ENCODE measurements around the gene STX12. TPM values are rescaled to one million over a fixed set of nuclear protein-coding genes. Genes with fewer than 3 reads are reported as not detected.
A peak's percentile ranks its signal among the peaks of the same experiment; 100 is the strongest.

Gene STX12
- 95.2 and 115 TPM in 2 replicates for total RNA-seq

DNA sequence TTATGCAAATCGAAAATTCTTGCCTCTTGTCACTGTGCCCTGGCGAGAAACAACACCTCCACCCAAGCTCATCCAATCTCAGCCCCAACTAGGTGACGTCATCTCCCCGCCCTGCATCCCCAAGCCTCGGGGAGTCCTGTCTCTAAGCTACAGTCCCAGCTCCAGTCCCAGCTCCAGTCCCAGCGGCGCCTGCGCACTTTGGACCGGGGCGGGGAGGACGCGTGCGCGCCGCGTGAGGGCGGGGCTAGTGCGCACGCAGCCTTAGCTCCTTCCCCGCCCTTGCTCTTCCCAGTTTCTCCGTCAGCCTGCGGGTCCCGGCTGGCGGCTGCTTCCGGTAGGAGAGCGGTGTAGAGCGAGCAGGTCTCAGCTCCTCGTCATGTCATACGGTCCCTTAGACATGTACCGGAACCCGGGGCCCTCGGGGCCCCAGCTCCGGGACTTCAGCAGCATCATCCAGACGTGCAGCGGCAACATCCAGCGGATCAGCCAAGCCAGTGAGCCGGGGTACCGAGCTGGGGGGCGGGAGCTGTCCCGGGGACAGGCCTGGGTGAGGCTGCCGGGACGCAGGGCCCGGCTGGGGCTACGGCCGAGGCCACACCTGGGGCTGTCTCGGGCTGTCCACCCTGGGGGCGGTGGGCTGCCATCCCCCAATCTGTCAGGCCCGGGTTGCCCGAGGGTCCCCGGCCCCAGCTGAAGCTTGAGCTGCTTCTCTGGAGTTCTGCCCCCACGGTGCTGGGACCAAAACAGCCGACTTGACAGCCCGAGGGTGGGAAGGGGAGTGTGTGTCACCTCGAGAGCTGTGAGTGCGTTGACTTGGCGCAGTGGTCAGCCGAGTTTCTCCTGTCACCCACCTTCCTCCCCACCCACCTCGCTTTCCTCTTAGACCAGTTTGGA, at the start of gene STX12:
STX12 (plus strand) TSS at position 288 of the 894 bp plus-strand sequence; CDS start at position 377, 89 bp downstream.
- peak; percentile 100 for DNase-seq

DNA sequence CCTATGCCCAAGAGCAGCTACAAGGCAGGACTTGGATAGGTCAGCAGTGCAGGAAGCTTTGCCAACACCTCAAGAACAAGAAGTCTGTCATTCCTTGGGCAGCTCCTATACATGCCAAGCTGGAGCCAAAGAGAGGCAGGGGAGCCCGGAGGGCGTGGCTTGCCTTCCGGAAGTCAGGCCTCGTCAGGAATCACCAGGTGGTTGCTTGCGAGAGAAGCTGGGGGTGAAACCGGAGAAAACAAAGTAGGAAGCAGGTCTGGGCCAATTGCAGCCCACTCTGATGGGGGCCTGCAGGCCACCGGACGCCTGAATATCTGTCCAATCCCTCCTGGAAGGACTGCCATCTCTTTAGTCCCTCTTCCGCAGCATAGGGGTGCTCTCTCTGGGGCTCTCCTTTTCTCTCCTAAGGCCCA, 48.1 kb upstream of the STX12 start:
- DNase-seq = peak; percentile 29

DNA sequence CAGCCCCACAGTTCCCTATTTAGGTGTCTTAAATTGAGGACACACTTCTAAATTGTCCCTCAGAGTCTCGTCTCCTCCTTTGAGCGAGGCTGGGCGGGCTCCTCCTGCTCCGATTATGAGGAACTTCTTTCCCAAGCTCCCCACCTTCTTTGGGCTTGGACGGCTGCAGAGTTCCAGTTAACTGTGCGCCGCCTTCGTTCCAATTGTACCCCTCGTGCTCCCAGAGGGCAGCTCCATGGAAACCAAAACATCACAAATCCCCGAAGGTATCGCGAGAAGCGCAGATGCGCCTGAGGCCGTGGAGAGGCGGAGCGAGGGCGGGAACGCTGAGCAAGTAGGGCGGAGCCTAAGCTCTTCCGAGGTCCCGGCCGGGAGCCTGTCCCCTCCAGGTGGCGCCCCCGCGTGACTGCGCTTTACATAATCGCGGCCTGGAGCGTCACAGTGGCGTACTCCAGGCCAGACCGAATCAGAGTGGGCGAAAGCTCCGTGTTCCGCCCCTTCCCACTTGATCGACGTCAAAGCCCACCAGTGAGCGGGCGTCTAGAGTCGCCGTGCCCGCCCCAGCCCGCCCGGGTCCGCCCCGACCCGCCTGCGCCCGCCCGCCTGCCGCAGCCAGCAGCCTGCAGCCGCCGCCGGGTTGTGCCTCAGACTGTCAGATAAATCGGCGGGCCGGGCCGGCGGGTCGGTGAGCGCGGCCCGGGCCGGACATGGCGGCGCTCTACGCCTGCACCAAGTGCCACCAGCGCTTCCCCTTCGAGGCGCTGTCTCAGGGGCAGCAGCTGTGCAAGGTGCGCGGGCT, 47.4 kb upstream of the STX12 start, which contains the start of gene FAM76A:
FAM76A (plus strand) TSS at position 588 of the 799 bp plus-strand sequence; CDS start at position 708, 120 bp downstream.
- DNase-seq = peak; percentile 100

DNA sequence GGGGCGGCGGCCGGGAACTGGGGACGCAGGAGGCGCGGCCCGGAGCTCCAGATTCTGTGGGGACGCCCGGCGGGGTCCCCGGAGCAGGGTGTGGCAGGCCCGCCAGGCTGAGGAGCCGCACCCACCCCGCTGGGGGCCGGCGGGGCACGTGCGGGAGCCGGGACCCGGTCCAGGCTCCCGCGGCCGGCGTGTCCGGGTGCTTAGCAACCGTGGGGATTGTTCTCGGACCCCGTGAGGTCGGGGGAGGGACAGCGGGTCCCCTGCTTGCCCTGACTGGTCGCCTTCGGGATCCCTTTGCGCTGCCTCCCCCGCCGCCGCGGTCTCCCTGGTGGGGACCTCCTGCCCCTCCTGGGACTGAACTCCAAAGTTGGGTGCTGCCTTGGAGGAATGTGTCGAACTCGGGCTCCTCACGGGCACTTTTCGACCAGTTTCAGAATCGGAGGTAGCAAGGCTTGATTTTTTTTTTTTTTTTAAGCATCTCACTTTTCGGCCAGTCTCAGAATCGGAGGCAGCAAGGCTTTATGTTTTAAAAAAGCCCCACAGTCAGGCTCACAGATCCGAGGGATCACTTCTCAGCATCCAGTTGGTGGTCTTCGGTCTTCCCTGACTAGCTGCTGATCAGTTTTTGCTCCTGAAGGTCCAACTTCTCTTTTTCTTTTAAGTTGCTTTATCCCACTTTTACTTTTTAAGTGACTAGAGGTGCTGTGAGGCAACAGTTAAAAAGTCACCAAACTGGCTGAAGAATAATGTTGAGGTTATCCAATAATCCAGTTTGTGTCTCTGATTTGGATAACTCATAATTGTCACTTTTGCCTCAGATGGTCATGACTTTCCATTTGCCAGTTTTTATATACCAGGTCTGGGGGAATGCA, 46.6 kb upstream of the STX12 start:
- DNase-seq = peak; percentile 67

DNA sequence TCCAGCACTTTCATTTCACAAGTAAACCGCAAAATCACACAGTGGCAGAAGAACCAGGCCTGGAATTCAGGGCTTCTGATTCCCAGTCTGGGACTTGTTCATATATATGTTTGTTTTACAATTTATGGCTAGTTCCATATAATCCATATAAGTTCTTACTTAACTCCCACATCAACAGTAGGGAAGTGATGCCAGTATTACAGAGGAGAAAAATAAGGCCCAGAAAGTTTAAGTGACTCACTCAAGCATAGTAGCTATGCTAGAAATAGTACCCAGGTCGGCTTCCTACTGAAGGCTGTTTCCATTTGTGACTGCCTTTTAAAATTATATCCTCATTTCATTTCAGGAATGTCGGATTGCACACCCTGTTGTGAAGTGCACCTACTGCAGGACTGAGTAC, 45.9 kb upstream of the STX12 start:
- peak; percentile 34 for DNase-seq

DNA sequence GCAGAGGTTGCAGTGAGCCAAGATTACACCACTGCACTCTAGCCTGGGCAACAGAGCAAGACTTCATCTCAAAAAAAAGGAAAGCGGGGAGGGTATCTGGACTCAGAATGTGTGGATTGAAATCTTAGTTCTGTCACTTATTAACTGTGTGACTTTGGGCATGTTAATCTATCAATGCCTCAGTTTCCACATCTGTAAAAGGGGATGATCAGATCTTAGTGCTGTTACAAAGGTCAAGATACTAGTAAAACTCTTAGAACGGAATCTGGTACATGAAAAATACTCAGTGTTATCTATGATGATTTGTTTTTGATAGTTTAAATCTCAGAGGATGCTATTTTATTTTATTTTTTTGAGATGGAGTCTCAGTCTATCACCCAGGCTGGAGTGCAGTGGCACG, 36.8 kb upstream of the STX12 start:
- DNase-seq = no peak

DNA sequence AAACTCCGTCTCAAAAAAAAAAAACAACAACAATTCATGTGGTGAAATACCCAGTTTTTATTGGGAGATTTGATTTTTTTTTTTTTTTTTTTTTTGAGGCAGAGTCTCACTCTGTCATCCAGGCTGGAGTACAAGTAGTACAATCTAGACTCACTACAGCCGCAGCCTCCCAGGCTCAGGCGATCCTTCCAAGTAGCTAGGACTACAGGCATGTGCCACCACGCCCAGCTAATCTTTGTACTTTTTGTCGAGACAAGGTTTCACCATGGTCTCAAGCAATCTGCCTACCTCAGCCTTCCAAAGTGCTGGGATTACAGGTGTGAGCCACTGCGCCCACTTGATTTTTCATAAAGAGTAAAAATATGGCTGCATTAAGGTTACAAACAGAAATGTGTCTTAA, 31.9 kb upstream of the STX12 start:
- DNase-seq = no peak

DNA sequence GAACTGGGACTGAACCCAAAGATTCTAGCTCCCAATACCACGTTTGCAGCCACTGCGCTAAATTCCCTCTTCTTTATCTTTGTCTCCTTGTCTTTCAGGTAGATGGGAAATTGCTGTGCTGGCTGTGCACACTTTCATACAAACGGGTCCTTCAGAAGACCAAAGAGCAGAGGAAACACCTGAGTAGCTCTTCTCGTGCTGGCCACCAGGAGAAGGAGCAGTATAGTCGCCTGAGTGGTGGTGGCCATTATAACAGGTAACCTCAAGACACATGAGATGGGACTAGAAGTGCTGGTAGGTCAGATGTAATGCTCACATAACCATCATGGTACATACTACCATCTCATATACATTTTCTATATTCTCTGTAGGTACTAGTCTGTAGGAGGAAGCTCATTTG, 28.5 kb upstream of the STX12 start:
- no peak for DNase-seq

DNA sequence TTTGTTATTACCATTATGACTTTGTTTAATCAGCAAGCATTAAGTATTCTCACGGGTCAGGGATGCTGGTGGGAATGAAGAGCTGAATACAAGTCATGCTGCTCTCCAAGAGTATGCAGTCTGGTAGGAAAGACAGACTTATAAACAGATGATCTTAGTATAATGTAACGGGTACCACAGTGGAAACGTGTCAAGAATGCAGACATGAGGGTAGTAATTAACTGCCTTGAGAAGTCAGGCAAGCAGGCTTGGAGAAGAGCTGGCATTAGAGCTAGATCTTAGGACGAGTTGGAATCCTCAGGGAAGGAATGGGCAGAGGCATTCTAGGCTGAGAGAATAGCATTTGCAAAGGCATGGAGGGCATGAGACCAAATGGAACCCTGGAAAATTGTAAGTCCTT, 27.6 kb upstream of the STX12 start:
- no peak for DNase-seq

DNA sequence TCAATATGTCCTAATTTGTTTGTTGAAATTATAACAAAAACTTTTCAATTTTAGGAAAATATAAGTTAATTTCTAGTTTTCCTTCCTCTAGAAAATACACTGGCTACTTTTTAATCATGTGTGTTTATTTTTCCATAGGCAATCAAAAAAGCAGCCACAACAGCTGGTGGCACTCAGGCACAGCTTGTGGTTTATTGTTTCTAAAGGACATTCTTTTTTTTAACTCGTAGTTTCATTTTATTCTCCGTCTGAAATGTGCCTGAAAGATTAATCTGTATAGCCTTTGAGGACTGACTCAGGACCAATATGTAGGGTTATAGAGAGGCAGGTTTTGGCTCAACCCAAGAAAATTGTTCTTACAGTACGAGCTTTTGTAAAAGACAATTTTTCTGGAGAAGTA, 20.7 kb upstream of the STX12 start:
- DNase-seq = no peak

DNA sequence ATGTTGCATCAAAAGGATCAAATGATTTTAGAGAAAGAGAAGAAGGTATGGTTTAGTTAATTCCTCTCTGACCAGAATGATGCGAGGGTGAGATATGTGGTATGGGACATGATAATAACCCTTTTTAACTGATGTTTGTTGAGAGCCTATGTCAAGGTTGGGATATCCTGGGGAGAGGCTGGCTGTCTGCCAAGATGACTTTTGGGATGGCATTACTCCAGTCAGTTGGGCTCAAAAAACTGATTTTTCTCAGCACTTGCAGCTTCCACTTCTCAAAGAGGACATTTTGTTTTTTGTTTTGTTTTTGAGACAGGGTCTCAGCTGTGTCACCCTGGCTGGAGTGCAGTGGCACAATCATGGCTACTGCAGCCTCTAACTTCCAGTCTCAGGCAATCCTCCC, 17.7 kb upstream of the STX12 start:
- no peak for DNase-seq

DNA sequence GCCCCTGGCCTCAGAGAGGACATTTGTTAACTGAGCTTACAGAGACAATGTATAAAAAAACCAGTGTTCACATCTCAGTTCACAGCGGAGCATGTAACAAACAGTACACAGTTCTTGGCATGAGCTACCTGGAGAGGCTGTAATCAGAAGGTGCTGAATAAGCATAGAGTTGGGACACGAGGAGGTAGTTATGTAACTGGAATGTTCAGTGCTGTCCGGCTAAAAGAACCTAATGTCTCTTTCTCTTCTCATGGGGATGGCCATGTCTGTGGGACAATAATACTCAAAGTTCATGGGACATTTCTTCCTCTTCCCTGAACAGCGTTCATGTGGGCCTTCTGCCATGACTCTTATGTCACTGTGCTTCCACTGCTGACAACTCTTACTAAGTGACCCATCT, 17.2 kb upstream of the STX12 start:
- no peak for DNase-seq

DNA sequence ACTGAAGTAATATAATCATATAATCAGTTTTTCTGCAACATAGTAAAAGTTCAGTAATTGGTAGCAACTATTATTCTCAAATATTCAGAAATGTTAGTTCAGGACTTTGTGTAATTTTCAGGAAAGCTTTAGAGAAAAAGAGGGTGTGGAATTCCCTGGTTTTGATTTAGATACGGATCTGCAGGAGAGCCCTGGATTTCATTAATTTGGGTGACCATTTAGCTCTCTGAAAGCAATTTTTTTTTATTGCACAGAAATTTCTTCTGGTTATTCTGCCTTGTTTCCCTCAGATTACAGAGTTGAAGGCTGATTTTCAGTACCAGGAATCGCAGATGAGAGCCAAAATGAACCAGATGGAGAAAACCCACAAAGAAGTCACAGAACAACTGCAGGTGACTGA, 13.8 kb upstream of the STX12 start:
- DNase-seq = no peak

DNA sequence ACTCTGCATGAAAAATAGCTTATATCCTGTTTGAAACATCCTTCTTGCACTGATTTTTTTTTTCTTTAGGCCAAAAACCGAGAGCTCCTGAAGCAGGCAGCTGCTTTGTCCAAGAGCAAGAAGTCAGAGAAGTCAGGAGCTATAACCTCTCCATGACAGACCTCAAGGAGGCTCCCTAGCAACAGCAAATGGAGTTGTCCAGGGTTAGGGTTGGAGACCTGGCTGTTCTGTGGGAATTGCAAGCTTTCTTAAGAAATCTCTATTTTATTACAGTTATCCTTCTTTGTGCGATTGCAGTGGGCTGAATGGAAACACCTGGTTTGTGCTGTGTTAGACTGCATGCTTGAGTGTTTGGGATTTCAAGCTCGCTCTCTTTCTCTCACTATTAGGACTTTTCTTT, 12.6 kb upstream of the STX12 start:
- peak; percentile 58 for DNase-seq

DNA sequence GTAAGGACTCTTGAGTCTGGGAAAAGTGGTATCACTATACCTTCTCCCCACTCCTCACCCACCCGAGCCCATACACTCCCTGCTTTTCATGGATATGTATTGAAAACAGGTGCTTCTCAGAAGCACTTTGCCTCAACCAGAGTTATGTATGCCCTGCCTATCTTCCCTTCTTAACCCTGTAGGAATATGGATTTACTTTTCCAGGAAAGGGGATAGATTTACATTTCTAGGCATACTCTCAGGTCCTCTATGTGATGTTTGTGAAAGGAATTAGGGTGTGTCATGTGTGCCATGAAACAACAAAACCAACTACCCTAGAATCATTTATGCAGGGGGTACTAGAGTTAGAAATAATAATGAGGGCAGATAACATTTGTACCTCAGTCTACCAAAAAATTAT, 11.0 kb upstream of the STX12 start:
- no peak for DNase-seq

DNA sequence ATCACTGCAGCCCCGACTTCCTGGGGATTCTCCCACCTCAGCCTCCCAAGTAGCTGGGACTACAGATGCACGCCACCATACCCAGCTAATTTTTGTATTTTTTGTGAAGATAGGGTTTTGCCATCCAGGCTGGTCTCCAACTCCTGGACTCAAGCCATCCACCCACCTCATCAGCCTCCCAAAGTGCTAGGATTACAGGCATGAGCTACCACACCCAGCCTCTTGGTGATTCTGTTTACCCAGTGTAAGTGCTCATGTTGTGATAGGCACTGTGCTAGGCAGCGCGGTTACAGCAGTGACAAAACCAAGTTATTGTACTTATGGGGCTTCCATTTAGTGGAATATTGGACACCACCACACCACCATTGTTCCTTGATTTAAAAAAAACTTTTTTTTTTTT, 9.7 kb upstream of the STX12 start:
- no peak for DNase-seq

DNA sequence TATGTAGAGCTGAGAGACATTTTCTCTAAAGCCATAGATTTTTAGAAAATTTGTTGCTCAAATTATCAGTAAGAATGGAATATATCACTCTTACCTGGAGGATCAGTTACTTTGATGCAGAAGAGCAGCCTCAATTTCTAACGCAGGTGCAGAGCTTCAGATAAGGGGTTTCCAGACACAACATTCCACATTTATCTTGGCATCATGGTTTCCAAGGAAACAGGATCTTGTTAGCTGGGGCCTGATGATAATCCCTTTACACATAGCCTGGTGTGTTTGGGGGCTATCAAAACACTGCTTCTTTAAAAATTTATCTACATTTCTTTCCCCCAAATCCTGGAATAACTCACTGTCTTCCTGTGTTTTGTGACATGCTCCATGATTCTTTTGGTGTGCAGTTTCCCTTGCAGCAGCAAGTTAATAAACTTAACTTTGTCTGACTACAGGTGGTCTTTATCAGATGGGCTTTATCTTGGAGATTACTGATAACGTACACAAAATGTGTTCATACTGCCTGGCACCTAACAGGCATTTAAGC, 2.7 kb upstream of the STX12 start:
- no peak for DNase-seq

DNA sequence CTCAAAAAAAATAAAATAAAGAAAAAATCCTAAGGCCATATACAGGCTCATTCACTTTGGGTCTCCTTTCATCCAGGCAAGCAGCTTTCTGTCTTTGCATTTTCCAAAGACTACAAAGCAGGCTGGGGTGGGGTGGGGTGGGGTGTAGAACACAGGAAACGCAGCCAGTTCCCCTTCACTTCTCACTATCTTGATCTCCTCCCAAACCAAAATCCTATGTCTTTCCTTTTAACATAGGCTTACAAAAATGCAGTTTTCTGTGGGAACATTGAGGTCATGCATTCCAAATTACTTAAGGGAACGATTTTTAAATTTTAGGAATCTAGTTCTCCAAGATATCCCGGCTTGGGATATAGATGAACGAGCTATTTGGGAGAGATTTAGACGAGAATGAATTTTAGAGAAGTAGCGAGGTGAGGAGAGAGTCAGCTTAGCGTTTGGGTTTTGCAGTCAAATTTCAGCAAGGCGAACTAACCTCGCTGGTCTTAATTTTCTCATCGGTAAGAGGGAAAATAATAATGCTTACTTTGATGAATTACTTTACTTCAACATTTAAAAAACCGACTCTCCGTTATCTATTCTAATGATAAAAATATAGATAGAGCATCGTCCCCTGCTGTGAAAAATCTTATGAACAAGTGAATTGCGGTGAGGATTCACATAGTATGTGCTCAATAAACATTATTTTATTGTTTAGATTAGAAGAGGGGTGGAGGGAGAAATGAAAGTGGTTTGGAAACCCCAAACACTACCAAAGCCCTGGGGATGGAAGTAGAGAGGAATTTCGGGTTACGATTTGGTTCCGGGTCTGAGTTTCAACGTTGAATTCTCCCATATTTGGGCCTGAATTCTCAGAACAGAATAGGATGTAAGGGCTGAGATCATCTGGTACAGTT, 735 bp upstream of the STX12 start:
- peak; percentile 22 for DNase-seq

DNA sequence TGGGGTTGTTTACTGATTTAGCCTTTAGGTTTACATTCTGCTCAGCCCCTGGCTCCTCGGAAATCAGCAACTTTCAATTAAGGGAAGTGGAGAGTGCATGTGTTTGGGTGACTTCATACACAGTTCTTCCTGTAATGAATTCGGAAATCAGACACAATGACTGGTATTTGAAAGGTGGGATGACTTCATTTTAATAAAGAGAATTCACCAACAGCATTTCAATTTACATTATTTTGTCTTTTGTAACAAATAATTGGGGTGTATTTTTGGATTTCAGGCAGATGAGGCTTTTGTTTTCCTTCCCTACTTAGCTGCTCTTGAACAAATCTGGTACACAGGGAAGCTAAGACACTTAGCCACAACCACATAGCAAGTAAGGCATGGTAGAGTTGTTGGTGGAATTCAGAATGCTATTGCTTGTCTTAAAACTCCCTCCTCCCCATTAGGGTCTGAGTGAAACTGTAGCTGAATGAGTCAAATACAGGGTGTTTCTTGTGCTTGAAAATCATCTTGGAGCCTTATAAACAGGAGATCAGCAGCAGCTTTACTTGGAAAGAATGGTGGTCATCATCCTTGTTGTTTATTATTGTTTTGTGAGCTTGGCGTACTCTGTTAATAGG, 917 bp downstream of the STX12 start:
- peak; percentile 77 for DNase-seq

DNA sequence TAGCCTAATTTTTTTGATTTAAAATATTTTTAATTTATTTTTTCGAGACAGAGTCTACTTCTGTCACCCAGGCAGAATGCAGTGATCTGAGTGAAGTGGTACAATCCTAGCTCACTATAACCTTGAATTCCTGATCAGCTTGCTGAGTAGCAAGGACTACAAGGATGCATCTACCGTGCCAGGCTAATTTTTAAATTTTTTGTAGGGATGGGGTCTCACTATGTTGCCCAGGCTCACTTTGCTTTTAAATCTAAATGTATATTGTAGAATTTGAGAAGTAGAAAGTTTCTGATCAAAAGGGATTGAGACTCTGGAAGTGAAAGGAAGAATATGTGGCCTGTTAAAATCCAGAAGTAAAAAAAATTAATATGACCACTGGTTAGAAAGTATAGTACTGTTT, 1.6 kb downstream of the STX12 start:
- no peak for DNase-seq

DNA sequence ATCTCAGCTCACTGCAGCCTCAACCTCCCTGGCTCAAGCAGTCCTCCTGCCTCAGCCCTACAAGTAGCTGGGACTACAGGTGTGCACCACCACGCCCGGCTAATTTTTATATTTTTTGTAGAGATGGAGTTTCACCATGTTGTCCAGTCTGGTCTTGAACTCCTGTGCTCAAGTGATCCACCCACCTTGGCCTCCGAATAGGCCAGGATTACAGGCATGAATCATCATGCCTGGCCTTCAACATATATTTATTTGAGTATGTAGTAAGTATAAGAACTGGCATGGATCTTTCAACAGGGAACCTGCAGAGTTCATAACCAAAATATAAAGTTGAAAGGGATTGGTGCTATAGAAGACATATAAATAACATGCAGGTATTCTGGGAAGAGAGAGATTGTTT, 2.3 kb downstream of the STX12 start:
- peak; percentile 21 for DNase-seq

Measured in dermis blood vessel endothelial cell (primary cell).